HUES48 (cell line): ENCODE data around the gene GNG12.
A peak's percentile ranks its signal among the peaks of the same experiment; 100 is the strongest.

Source experiments
- H3K27ac ChIP-seq: one replicate; pipeline ENCODE4 v1.7.0; 2013; ENCODE audit warnings: low read depth, low read length, inconsistent platforms
- H3K27me3 ChIP-seq: 2 replicates; pipeline ENCODE4 v1.6.1; 2013; ENCODE audit warnings: mild to moderate bottlenecking, low read length; ENCODE audit not compliant: control insufficient read depth, insufficient read depth
- H3K36me3 ChIP-seq: 2 replicates; pipeline ENCODE4 v1.6.1; 2013; ENCODE audit warnings: low read length; ENCODE audit not compliant: control insufficient read depth, insufficient read depth
- H3K4me1 ChIP-seq: 2 replicates; pipeline ENCODE4 v1.6.1; 2013; ENCODE audit warnings: mild to moderate bottlenecking, low read length; ENCODE audit not compliant: control insufficient read depth, insufficient read depth
- H3K4me3 ChIP-seq: 2 replicates; pipeline ENCODE4 v1.5.1; 2013; ENCODE audit warnings: mild to moderate bottlenecking, low read depth, low read length
- H3K9ac ChIP-seq: 2 replicates; pipeline ENCODE4 v1.6.1; 2013; ENCODE audit warnings: mild to moderate bottlenecking, low read depth, low read length, moderate library complexity
- H3K9me3 ChIP-seq: 2 replicates; pipeline ENCODE4 v1.6.1; 2013; ENCODE audit warnings: low read length; ENCODE audit not compliant: control insufficient read depth, insufficient read depth

Gene GNG12

DNA sequence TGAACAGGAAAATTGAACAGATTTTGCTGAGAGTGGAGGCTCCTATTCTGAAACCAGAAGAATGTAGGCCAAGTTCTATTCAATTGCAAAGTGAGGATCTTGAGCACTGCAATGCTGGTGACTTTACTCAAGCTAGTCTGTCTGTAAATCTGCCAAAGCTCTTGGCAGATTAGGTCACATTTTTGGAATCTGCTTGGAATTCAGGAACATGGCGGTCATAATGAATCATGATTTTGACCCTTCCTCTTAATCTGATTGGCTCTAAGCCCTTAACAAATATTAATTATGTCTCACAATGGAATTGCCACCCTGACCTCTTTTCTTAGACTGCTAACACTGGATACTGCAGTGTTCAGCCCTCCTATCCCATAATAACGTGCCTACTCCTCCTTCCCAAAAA lies 7.2 kb upstream of the GNG12 start:
- Histone ChIP-seq H3K9ac (peak overlapping the region; percentile 57; the same call in 1 of the 2 replicates), H3K27ac (peak overlapping the region; percentile 73), H3K27me3 (peaks cover 5% of the 10 kb centered on the region; the same call in 1 of the 2 replicates), H3K9me3 (no peaks in the 10 kb centered on the region), H3K4me1 (peaks cover 66% of the 10 kb centered on the region), H3K4me3 (peak overlapping the region; percentile 40; the same call in 1 of the 2 replicates), H3K36me3 (no peaks in the 10 kb centered on the region)

DNA sequence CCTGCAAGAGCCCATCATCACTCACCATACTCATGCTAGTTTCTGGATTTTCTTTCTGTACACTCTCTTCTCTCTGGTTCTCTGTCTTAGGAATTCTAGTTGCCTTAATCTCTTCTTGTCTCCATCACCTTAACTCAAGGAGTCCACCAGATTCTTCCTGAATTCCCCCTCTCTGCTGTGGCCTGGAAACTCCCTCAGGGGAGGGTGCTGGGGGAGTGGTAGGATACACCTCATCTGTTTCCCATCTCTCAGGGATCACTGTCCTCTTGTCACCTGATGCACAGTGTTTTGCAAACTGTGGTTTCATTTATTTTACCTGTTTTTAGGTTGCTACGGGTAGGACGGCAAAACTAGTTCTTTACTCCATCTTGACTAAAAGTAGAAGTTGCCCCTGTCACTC lies 6.6 kb upstream of the GNG12 start:
- Histone ChIP-seq H3K27ac (peak overlapping the region; percentile 71), H3K9ac (peak overlapping the region; percentile 57; the same call in 1 of the 2 replicates), H3K4me1 (peaks cover 65% of the 10 kb centered on the region)

DNA sequence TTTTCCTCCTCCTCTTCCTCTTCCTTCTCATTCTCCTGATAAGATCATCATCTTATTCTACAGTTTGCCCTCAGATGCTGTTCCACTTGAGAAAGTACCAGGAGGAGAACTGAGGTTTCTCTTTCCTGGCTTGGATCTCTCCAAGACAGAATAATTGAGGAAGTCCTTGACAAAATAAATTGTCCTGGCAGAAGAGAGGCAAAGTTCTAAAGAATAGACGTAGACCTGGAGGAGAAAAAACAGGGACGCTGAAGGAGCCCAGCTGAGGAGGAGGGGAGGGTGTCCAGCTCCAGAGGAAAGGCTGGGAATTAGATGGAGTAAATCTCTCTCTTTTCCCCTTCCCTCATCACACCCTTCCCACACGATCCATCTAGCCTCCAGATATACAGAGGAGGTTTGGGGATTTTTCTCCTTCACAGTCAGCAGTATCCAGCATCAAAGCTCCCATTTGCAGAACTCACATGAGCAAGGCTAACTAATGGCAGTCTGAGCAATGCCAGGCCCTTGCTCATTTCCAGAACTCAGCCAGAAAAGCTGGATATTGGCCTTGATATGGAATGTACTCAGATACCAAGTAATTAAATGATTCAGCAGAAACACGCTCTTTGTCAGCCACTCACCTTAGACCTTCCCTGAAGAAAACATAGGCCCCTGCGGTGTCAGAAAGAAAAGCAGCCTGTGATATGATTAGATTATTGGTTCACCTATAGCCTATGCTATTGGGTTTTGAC lies 5.1 kb upstream of the GNG12 start:
- Histone ChIP-seq H3K4me1 (peaks cover 59% of the 10 kb centered on the region), H3K9me3 (no peaks in the 10 kb centered on the region), H3K27me3 (peaks cover 26% of the 10 kb centered on the region), H3K27ac (no peak overlapping the region), H3K9ac (peak overlapping the region; percentile 34; the same call in 1 of the 2 replicates), H3K4me3 (0 out of 2 replicates have a peak overlapping the region, but pooled peaks have one; percentile 3), H3K36me3 (no peaks in the 10 kb centered on the region)

More for the DNA sequence above, 6.6 kb upstream of the GNG12 start:
- Histone ChIP-seq H3K27me3 (peaks cover 11% of the 10 kb centered on the region; the same call in 1 of the 2 replicates), H3K9me3 (no peaks in the 10 kb centered on the region), H3K4me3 (peak overlapping the region; percentile 40; the same call in 1 of the 2 replicates), H3K36me3 (no peaks in the 10 kb centered on the region)

DNA sequence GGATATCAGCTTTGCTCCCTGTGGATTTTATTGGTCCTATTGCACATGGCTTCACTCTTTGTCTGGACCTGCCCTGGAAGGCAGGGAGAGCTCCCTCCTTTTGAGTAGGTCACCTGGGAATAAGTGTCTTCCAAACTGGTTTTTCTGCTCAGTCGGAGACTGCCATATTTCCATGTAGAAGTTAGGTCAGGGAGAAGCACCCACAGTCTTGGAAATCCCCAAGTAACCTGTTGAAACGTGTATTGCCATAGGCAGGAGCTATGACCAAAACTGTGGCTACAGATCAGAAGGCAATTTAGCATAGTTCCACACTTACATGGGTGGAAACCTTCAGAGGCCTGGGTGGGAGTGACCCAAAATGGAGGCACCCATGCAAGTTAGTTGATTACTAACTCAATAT lies 3.5 kb upstream of the GNG12 start:
- Histone ChIP-seq H3K27ac (no peak overlapping the region), H3K9me3 (no peaks in the 10 kb centered on the region), H3K36me3 (no peaks in the 10 kb centered on the region), H3K9ac (no peak overlapping the region), H3K4me3 (no peak overlapping the region), H3K27me3 (peaks cover 33% of the 10 kb centered on the region), H3K4me1 (peaks cover 52% of the 10 kb centered on the region)

DNA sequence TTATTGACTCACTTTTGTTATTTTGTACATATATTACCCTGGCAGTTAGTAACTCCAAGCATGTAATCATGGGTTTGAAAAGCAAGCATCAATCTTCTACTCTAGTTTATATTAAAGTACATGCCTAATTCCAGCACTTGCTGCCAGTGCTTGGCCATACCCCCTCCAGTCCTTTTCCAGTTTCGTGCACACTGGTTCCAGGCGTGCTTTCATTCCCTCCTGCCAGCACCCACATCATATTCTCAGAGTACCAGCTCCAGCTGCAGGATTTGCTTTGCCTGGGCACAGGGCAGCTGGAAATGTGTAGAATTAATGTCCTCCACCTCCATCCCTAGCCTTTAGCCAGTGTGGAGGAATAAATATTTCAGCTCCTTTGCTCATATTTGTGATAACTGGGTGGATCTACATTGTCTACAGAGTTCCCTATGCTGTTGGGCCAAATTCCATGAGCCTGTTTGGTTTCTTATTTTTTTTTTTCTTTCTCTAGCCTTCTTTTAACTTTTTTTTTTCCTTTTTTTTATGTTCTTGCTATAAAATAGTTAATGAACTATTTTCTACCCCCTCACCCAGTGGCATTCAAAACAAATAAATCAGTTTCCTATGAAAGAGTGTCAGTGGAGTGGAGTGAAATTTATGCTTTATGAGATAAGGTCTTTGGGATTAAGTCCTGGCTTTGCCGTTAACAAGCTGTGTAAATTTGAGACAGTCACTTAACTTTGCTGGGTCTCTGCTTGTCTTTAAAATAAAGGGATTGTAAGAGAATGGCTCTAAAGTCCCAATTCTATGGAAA lies 2.6 kb upstream of the GNG12 start:
- Histone ChIP-seq H3K4me3 (no peak overlapping the region), H3K9ac (no peak overlapping the region), H3K36me3 (no peaks in the 10 kb centered on the region), H3K4me1 (peaks cover 51% of the 10 kb centered on the region), H3K27me3 (peaks cover 42% of the 10 kb centered on the region), H3K9me3 (no peaks in the 10 kb centered on the region), H3K27ac (no peak overlapping the region)

DNA sequence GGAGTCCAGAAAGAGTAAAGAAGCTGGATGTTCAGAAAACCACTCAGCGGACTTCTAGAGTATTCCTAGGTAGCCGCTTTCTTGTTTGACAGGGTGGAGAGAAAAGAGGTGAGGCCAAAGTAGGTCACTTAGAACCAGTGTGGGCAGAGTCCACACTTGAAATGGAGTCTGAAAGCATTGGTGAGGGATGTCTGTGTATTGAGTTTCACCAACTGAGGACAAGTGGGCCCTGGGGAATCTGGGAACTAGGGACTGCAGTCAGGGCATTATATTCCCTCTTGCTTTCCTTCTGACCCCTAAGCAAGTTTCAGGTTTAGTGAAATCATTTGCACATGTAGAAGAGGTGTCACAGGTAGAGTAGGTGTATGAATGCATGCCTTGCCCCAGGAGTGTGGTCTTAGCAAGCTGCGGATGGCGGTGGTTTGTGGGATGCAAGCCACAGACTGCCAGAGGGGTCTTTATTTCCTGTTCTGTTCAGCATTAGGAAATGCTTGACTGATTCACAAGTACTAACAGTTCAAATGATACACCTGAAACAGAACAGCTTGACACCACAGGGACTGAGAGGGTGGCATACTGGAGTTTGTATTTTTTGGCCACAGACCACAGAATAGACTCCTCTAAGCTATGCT lies 1.1 kb upstream of the GNG12 start:
- Histone ChIP-seq H3K4me1 (peaks cover 36% of the 10 kb centered on the region), H3K27me3 (peaks cover 49% of the 10 kb centered on the region), H3K9ac (no peak overlapping the region), H3K9me3 (no peaks in the 10 kb centered on the region), H3K27ac (no peak overlapping the region), H3K4me3 (no peak overlapping the region), H3K36me3 (no peaks in the 10 kb centered on the region)

DNA sequence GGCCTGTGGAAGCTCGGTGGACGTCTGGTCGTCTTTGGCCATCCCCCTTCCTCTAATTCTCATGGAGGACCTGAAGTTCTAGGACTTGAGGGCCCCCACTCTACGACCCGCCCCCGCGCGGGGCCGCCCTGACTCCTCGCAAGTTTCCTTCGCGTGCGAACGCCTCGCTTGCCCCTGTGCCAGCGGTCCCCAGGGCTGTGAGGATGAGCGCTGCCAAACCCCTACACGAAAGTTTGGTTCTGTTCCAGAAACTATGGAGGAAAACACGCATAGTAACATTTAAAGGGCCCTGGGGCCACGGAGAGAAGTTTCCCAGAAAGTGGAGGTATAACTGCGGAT lies 304 bp upstream of the GNG12 start:
- H3K4me3 ChIP-seq: peak overlapping the region; percentile 91

DNA sequence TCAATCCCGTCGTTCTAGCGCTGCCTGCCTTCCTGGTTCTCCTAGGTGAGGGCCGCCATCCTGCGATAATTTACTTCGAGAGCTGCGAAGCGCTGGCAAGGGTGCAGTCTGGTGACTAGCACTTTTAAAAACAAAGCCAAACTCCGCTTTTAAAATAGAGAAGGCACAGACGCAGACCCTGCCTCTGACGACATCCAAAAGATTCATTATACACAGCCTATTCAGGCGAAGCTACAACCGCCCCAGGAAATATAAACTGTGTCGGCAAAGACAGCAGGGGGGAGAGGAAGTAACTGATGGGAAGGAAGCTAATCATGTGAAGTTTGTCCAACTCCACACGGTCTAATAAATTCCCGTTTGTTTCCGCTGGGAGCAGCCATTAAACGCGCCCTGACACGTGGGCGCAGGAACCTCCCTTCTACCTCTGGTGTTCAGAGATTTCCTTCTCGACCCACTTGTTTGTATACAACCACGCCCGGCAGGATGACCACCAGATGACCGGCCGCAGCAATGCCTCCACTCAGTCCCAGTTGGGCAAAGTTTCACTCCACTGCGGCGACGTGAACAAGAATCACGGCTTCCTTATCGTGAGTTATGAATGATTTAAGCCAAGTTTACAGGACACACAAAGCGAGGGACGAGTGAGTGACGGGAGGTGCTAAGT lies 1.3 kb downstream of the GNG12 start:
- no peak overlapping the region for H3K27ac ChIP-seq
- peaks cover 49% of the 10 kb centered on the region for H3K27me3 ChIP-seq
- peaks cover 16% of the 10 kb centered on the region; the same call in 1 of the 2 replicates for H3K4me1 ChIP-seq
- no peaks in the 10 kb centered on the region for H3K9me3 ChIP-seq
- no peaks in the 10 kb centered on the region for H3K36me3 ChIP-seq
- H3K4me3 ChIP-seq: peak overlapping the region; percentile 91
- peak overlapping the region; percentile 67; the same call in 1 of the 2 replicates for H3K9ac ChIP-seq

More for the DNA sequence above, 304 bp upstream of the GNG12 start:
- Histone ChIP-seq H3K27me3 (peaks cover 49% of the 10 kb centered on the region), H3K9ac (no peak overlapping the region), H3K36me3 (no peaks in the 10 kb centered on the region), H3K4me1 (peaks cover 28% of the 10 kb centered on the region), H3K27ac (no peak overlapping the region), H3K9me3 (no peaks in the 10 kb centered on the region)

DNA sequence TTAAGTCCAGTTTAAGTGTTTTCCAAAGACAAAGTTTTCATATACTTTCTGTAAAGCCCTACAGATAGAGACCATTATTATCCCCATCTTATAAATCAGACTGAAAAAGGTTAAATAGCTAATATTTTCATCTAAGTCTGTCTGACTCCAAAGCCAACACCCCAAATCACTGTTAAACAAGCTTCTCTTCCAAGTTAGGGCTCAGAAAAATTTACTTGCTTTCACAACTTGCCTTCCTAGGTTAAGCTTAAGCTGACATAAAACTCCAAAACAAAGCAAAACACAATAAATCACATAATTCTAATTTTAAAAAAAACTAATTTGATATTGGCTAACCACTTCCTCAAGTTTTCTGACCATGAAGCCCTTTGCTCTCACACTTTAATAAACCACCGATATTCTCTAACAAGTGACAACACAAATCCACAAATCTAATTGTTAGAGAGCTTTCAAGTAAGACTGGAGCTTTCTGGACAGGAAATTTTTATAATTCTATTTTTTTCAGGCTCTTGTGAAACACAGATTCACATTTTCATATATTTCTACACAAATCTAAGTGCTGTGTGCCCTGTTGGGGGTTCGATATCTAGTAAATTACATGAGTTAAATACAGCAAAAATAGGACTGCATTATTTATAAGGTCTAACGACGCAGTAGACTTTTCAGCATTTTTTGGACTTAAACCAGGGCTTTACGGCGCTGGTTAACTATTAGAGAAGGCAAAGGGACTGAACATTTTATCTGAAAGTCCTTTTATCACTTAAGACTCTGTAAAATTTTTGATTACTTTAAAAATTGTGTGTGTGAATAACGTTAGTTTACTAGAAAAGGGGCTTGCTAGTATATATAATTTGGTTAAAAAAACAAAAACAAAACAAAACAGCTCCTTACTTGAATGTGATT lies 2.1 kb downstream of the GNG12 start:
- Histone ChIP-seq H3K9ac (peak overlapping the region; percentile 67; the same call in 1 of the 2 replicates), H3K27me3 (peaks cover 49% of the 10 kb centered on the region), H3K27ac (no peak overlapping the region), H3K36me3 (no peaks in the 10 kb centered on the region), H3K4me3 (peak overlapping the region; percentile 91), H3K4me1 (peaks cover 15% of the 10 kb centered on the region; the same call in 1 of the 2 replicates), H3K9me3 (no peaks in the 10 kb centered on the region)

DNA sequence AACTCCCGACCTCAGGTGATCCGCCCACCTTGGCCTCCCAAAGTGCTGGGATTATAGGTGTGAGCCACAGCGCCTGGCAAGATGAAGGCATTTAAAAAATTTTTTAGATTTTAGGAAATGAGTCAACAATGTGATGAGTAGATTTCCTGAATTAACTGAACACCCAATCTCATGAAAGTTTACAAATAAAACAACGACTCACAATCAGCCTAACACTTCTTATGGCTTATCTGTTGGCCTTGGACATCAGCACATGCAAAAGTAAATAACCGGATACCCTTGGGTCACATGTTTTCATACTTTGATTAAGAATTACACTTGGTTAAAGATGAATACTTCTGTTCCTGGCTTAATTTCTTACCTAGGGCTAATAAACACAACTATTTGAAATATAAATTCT lies 3.0 kb downstream of the GNG12 start:
- Histone ChIP-seq H3K36me3 (no peaks in the 10 kb centered on the region), H3K9ac (no peak overlapping the region), H3K4me1 (peaks cover 10% of the 10 kb centered on the region; the same call in 1 of the 2 replicates), H3K4me3 (no peak overlapping the region), H3K9me3 (no peaks in the 10 kb centered on the region), H3K27me3 (peaks cover 42% of the 10 kb centered on the region), H3K27ac (no peak overlapping the region)
